ENCODE results near the gene RAB19. TPM values are rescaled to one million over a fixed set of nuclear protein-coding genes. Genes with fewer than 3 reads are reported as not detected.

The RAB19 gene
- total and polyA plus RNA-seq, 2 of the 8 experiments (the other 6 are each of a cell fraction or from before 2014, with no cell fraction given): 9.8 to 11.0 TPM

DNA sequence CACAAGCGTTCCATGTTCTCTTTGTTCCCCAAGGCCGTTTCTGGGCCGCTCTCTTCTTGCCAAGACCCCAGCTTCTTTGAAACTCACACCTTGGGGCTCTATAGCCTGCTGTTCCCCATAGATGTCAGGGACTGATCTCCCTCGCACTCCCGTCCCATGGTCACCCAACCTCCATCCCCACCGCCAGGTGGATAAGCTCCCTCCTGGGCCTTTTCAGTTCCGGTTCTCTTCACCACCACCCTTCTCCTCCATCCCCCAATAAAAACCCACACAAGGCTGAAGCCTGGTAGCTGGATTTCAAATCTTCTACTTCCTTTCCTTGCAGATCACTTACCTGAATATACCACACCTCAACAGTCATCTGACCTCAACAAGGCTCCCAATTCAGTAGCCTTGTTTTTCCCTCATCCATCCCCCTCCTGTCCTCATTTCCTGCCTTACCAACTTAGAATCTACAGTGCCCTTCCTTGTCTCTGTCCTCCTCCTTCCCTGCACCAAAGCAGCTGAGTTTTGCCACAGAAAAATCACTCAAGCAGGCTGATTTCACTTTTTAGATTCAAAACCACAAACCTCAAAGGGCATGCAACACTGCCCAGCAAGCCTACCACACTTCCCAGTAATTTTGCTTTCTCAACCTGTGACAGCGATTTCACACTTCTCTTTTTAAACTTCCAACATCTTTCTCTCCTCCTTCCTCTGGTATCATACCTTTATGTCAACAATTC, 13.2 kb upstream of the RAB19 start (continued):
- no peak for TF ChIP-seq CHD7 (IDR thresholded peaks at IDR 0.05; ENCODE audit: insufficient replicate concordance, low read length)
- TF ChIP-seq SRF (IDR thresholded peaks at IDR 0.05; ENCODE audit: low read depth, low read length): no peak
- TF ChIP-seq FOSL1 (IDR thresholded peaks at IDR 0.05; ENCODE audit: insufficient read depth, low read depth, low read length): no peak
- TF ChIP-seq BCL11A (IDR thresholded peaks at IDR 0.05; ENCODE audit: low read depth in 2 of 2, low read length in 2 of 2): no peak
- no peak for TF ChIP-seq TBP (IDR thresholded peaks at IDR 0.05; ENCODE audit: low read depth, low read length)
- TF ChIP-seq CBX8 (IDR thresholded peaks at IDR 0.05; ENCODE audit: borderline replicate concordance, low read depth, low read length): no peak
- TF ChIP-seq PHF8 (conservative IDR thresholded peaks at IDR 0.05; ENCODE audit: low read depth, low read length): no peak
- TF ChIP-seq SIN3A (conservative IDR thresholded peaks at IDR 0.05 in 1 of 2, IDR thresholded peaks at IDR 0.05 in 1 of 2; ENCODE audit: low read depth in 1 of 2, low read length in 2 of 2): no peak
- TF ChIP-seq, protein P1, sequence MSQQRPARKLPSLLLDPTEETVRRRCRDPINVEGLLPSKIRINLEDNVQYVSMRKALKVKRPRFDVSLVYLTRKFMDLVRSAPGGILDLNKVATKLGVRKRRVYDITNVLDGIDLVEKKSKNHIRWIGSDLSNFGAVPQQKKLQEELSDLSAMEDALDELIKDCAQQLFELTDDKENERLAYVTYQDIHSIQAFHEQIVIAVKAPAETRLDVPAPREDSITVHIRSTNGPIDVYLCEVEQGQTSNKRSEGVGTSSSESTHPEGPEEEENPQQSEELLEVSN (IDR thresholded peaks at IDR 0.05): no peak

Data from H1 (cell line).